H9 (cell line): ENCODE results near the gene CDKN2B. TPM values are rescaled to one million over a fixed set of nuclear protein-coding genes. Genes with fewer than 3 reads are reported as not detected.
"Not testable (repeated sequence)": the region's sequence is repeated elsewhere in the genome, so short reads cannot be mapped to it uniquely, and the experiment has no call there.

ENCODE experiments used
- DNase-seq: peaks from one replicate; pipeline ENCODE4 v3.0.0-alpha.2; 2017
- H2AFZ ChIP-seq: one replicate; pipeline ENCODE4 v1.6.1; 2013; ENCODE audit warnings: mild to moderate bottlenecking, low read length, control low read depth, moderate library complexity
- H2AK5ac ChIP-seq: 2 replicates; pipeline ENCODE4 v1.6.1; 2013; ENCODE audit warnings: low read length, control low read depth, mixed read lengths; ENCODE audit not compliant: insufficient read length
- H2BK120ac ChIP-seq: one replicate; pipeline ENCODE4 v1.6.1; 2013; ENCODE audit warnings: low read depth, mild to moderate bottlenecking, low read length, control low read depth, inconsistent platforms; ENCODE audit not compliant: poor library complexity, severe bottlenecking
- H2BK12ac ChIP-seq: 2 replicates; pipeline ENCODE4 v1.6.1; 2013; ENCODE audit warnings: low read length, control low read depth, mixed read lengths, low read depth; ENCODE audit not compliant: insufficient read length
- H2BK15ac ChIP-seq: 2 replicates; pipeline ENCODE4 v1.6.1; 2013; ENCODE audit warnings: low read depth, low read length, control low read depth
- H2BK20ac ChIP-seq: one replicate; pipeline ENCODE4 v1.6.1; 2013; ENCODE audit warnings: low read depth, mild to moderate bottlenecking, low read length, control low read depth, inconsistent platforms; ENCODE audit not compliant: poor library complexity, severe bottlenecking
- H2BK5ac ChIP-seq: 2 replicates; pipeline ENCODE4 v1.6.1; 2013; ENCODE audit warnings: low read length, control low read depth, mixed read lengths; ENCODE audit not compliant: insufficient read length
- H3K14ac ChIP-seq: 2 replicates; pipeline ENCODE4 v1.6.1; 2013; ENCODE audit warnings: low read length, control low read depth; ENCODE audit not compliant: insufficient read depth
- H3K18ac ChIP-seq: 2 replicates; pipeline ENCODE4 v1.6.1; 2013; ENCODE audit warnings: low read depth, mild to moderate bottlenecking, mixed read lengths, low read length, control low read depth; ENCODE audit not compliant: insufficient read length
- H3K23ac ChIP-seq: 2 replicates; pipeline ENCODE4 v1.6.1; 2013; ENCODE audit warnings: low read length, control low read depth, mixed read lengths, low read depth; ENCODE audit not compliant: insufficient read length
- H3K23me2 ChIP-seq: 2 replicates; pipeline ENCODE4 v1.6.1; 2013; ENCODE audit warnings: low read depth, mild to moderate bottlenecking, mixed read lengths, low read length, control low read depth; ENCODE audit not compliant: insufficient read length, poor library complexity, severe bottlenecking
- H3K27ac ChIP-seq: 2 replicates; pipeline ENCODE4 v1.5.1; 2013; ENCODE audit warnings: low read length, control low read depth, mixed read lengths, low read depth; ENCODE audit not compliant: insufficient read length
- H3K27me3 ChIP-seq: 2 replicates; pipeline ENCODE4 v1.6.1; 2013; ENCODE audit warnings: low read length, control low read depth, inconsistent platforms; ENCODE audit not compliant: insufficient read depth
- H3K4ac ChIP-seq: 2 replicates; pipeline ENCODE4 v1.6.1; 2013; ENCODE audit warnings: low read depth, mild to moderate bottlenecking, control low read depth, inconsistent platforms, low read length, moderate library complexity
- H3K4me1 ChIP-seq: 2 replicates; pipeline ENCODE4 v1.6.1; 2013; ENCODE audit warnings: low read length, control low read depth, inconsistent platforms; ENCODE audit not compliant: insufficient read depth
- H3K4me2 ChIP-seq: 2 replicates; pipeline ENCODE4 v1.6.1; 2013; ENCODE audit warnings: low read length, control low read depth, mixed read lengths; ENCODE audit not compliant: insufficient read length, insufficient read depth
- H3K56ac ChIP-seq: 2 replicates; pipeline ENCODE4 v1.6.1; 2013; ENCODE audit warnings: low read depth, mild to moderate bottlenecking, mixed read lengths, low read length, control low read depth; ENCODE audit not compliant: insufficient read length
- H3K79me1 ChIP-seq: 2 replicates; pipeline ENCODE4 v1.6.1; 2013; ENCODE audit warnings: low read depth, mild to moderate bottlenecking, moderate library complexity, low read length, control low read depth, inconsistent platforms; ENCODE audit not compliant: insufficient read depth, poor library complexity, severe bottlenecking
- H3K79me2 ChIP-seq: 2 replicates; pipeline ENCODE4 v1.6.1; 2013; ENCODE audit warnings: low read length, control low read depth, inconsistent platforms; ENCODE audit not compliant: insufficient read depth
- H3K9ac ChIP-seq: 2 replicates; pipeline ENCODE4 v1.6.1; 2013; ENCODE audit warnings: low read length, control low read depth, mixed read lengths; ENCODE audit not compliant: insufficient read length; ENCODE audit errors: extremely low read depth
- H3K9me3 ChIP-seq: one replicate; pipeline ENCODE4 v1.6.1; 2013; ENCODE audit warnings: low read depth, low read length, inconsistent platforms; ENCODE audit not compliant: control insufficient read depth
- H3T11ph ChIP-seq: one replicate; pipeline ENCODE4 v1.6.1; 2013; ENCODE audit warnings: mild to moderate bottlenecking, low read length, control low read depth, inconsistent platforms
- H4K20me1 ChIP-seq: one replicate; pipeline ENCODE4 v1.6.1; 2013; ENCODE audit not compliant: control insufficient read depth, insufficient read length, insufficient read depth
- H4K5ac ChIP-seq: 2 replicates; pipeline ENCODE4 v1.6.1; 2013; ENCODE audit warnings: low read depth, mild to moderate bottlenecking, mixed read lengths, low read length, control low read depth; ENCODE audit not compliant: insufficient read length
- H4K8ac ChIP-seq: replicated peaks from 2 replicates; pipeline ENCODE4 v1.6.1; 2013; ENCODE audit warnings: low read length, control low read depth, mixed read lengths, low read depth; ENCODE audit not compliant: insufficient read length
- H4K91ac ChIP-seq: 2 replicates; pipeline ENCODE4 v1.6.1; 2013; ENCODE audit warnings: low read depth, mild to moderate bottlenecking, moderate library complexity, mixed read lengths, low read length, control low read depth; ENCODE audit not compliant: insufficient read length
- H3K27ac Mint-ChIP-seq, 3 experiments: 2 replicates in 2 of 3; 3 replicates in 1 of 3; pipeline ENCODE4 v1.8.0; 2020 to 2021; ENCODE audit warnings: mixed read lengths in 3 of 3, mild to moderate bottlenecking in 1 of 3, moderate library complexity in 1 of 3
- H3K27me3 Mint-ChIP-seq: 2 replicates; pipeline ENCODE4 v1.8.0; 2021; ENCODE audit warnings: low read depth, mild to moderate bottlenecking, moderate library complexity, mixed read lengths
- H3K36me3 Mint-ChIP-seq, 3 experiments: 2 replicates in 2 of 3; 3 replicates in 1 of 3; pipeline ENCODE4 v1.8.0; 2020 to 2021; ENCODE audit warnings: low read depth in 3 of 3, mixed read lengths in 3 of 3; ENCODE audit not compliant: insufficient read depth in 1 of 3
- H3K4me1 Mint-ChIP-seq, 2 experiments: 2 replicates each; pipeline ENCODE4 v1.8.0; 2020; ENCODE audit warnings: mixed read lengths in 2 of 2
- H3K4me3 Mint-ChIP-seq, 2 experiments: 2 replicates in 1 of 2; 3 replicates in 1 of 2; pipeline ENCODE4 v1.8.0; 2020 to 2021; ENCODE audit warnings: mild to moderate bottlenecking in 2 of 2, mixed read lengths in 2 of 2, moderate library complexity in 1 of 2
- H3K9me3 Mint-ChIP-seq, 2 experiments: 2 replicates in 1 of 2; 3 replicates in 1 of 2; pipeline ENCODE4 v1.8.0; 2020; ENCODE audit warnings: mild to moderate bottlenecking in 2 of 2, mixed read lengths in 2 of 2, moderate library complexity in 1 of 2
- WGBS: extraction: QIAGEN DNeasy Blood & Tissue Kit; methylation state at CpG from one replicate; pipeline ENCODE4 v1.1.7; 2013; ENCODE audit warnings: missing lambda C conversion rate, low lambda C conversion rate, mixed read lengths; ENCODE audit not compliant: insufficient read length; ENCODE audit errors: extremely low coverage; 5-methylcytosine and 5-hydroxymethylcytosine counted together
- total RNA-seq: library from RNA; stranded (reverse); gene quantifications from 2 replicates; pipeline ENCODE4 v1.2.1, GENCODE V29; 2021
- TF ChIP-seq, protein P1 (sequence below): fragments of 200-600 bp; sonication (generic); conservative IDR thresholded peaks from 3 replicates; pipeline ENCODE4 v1.8.0; 2021; ENCODE audit warnings: antibody characterized with exemption, mild to moderate bottlenecking

The CDKN2B gene
- total RNA-seq, 1 experiment from 2014 or later = 0.13 TPM

DNA sequence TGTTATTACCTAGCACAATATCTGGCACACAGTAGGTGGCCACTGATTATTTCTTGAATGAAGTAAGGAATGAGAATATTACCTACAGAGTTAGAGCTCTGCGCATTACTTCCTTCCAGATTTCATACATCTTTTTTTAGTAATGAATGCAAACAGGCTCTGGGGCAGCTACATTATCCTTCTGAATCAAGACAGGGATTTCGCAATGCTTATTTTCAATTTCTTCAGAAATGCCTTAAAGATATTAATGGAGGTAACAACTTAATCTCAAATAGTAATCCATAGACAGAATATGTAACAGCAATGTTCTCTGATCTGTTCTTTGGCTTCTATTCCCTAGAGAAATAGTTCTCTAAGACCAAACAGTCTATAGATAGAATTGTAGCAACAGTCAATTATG, 47.5 kb downstream of the CDKN2B start:
- H4K8ac ChIP-seq = no peak overlapping the region
- Mint-ChIP-seq H3K27me3 (peaks cover 66% of the 10 kb centered on the region), H3K36me3 (peaks cover 0 to 2% (median 0%) of the 10 kb centered on the region in 3 experiments; a peak in 1 of 7 replicates), H3K4me3 (no peak overlapping the region), H3K27ac (no peak overlapping the region), H3K4me1 (peaks cover 10 to 16% of the 10 kb centered on the region in 2 experiments; a peak in 3 of 4 replicates), H3K9me3 (peaks cover 0 to 7% of the 10 kb centered on the region in 2 experiments)
- H3K23me2 ChIP-seq = peaks cover 4% of the 10 kb centered on the region
- no peak overlapping the region for H3K4ac ChIP-seq
- no peak for DNase-seq
- no peaks in the 10 kb centered on the region for H4K20me1 ChIP-seq
- no peaks in the 10 kb centered on the region; the same call in 1 of the 2 replicates for H3K4me1 ChIP-seq
- no peak overlapping the region for H3K14ac ChIP-seq
- peaks cover 27% of the 10 kb centered on the region for H3K27me3 ChIP-seq
- no peaks in the 10 kb centered on the region for H3K79me1 ChIP-seq
- H4K91ac ChIP-seq = no peak overlapping the region
- no peak overlapping the region for H2BK120ac ChIP-seq
- H4K5ac ChIP-seq = no peak overlapping the region
- no peak overlapping the region for H3K56ac ChIP-seq
- H2AFZ ChIP-seq = no peak overlapping the region
- no peak overlapping the region for H2BK12ac ChIP-seq
- no CpG with 5 or more reads among the region's 2 CpGs for WGBS
- H3T11ph ChIP-seq = no peak overlapping the region
- H3K9ac ChIP-seq = no peak overlapping the region
- no peak overlapping the region for H3K23ac ChIP-seq
- no peak overlapping the region for H3K18ac ChIP-seq
- no peaks in the 10 kb centered on the region for H3K9me3 ChIP-seq
- H3K79me2 ChIP-seq = no peaks in the 10 kb centered on the region
- no peak overlapping the region for H2BK20ac ChIP-seq
- H3K4me2 ChIP-seq = no peak overlapping the region
- H3K27ac ChIP-seq = no peak overlapping the region
- TF ChIP-seq, protein P1, sequence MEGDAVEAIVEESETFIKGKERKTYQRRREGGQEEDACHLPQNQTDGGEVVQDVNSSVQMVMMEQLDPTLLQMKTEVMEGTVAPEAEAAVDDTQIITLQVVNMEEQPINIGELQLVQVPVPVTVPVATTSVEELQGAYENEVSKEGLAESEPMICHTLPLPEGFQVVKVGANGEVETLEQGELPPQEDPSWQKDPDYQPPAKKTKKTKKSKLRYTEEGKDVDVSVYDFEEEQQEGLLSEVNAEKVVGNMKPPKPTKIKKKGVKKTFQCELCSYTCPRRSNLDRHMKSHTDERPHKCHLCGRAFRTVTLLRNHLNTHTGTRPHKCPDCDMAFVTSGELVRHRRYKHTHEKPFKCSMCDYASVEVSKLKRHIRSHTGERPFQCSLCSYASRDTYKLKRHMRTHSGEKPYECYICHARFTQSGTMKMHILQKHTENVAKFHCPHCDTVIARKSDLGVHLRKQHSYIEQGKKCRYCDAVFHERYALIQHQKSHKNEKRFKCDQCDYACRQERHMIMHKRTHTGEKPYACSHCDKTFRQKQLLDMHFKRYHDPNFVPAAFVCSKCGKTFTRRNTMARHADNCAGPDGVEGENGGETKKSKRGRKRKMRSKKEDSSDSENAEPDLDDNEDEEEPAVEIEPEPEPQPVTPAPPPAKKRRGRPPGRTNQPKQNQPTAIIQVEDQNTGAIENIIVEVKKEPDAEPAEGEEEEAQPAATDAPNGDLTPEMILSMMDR = no peak
- no peak overlapping the region for H2AK5ac ChIP-seq
- no peak overlapping the region for H2BK5ac ChIP-seq
- no peak overlapping the region for H2BK15ac ChIP-seq

DNA sequence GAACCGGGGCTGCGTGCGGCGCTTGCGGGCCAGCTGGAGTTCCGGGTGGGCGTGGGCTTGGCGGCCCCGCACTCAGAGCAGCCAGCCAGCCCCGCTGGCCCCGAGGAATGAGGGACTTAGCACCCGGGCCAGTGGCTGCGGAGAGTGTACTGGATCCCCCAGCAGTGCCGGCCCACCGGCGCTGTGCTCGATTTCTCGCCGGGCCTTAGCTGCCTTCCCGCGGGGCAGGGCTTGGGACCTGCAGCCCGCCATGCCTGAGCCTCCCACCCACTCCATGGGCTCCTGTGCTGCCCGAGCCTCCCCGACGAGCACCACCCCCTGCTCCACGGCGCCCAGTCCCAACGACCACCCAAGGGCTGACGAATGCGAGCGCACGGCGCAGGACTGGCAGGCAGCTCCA, 49.8 kb downstream of the CDKN2B start:
- H2BK12ac ChIP-seq, H2AFZ ChIP-seq, H3K27ac ChIP-seq, H2BK120ac ChIP-seq, H3K56ac ChIP-seq, H3K9me3 ChIP-seq, H3K4me1 Mint-ChIP-seq, H3K9me3 Mint-ChIP-seq, H3K4me2 ChIP-seq, H3K79me1 ChIP-seq, H3K18ac ChIP-seq, H3K23ac ChIP-seq, H3K27ac Mint-ChIP-seq, H3K36me3 Mint-ChIP-seq, H3K23me2 ChIP-seq, H2AK5ac ChIP-seq, H4K5ac ChIP-seq, H2BK20ac ChIP-seq, H4K20me1 ChIP-seq, H3K4me1 ChIP-seq, H3T11ph ChIP-seq, H2BK5ac ChIP-seq, H3K4me3 Mint-ChIP-seq, H2BK15ac ChIP-seq, H3K14ac ChIP-seq, H3K27me3 ChIP-seq, H3K4ac ChIP-seq, H4K91ac ChIP-seq, H3K9ac ChIP-seq, H3K79me2 ChIP-seq, DNase-seq, H4K8ac ChIP-seq: not testable (repeated sequence)
- peaks cover 44% of the 10 kb centered on the region for H3K27me3 Mint-ChIP-seq
- WGBS = no CpG with 5 or more reads among the region's 33 CpGs
